NCI-H146 treated with DMSO at 0.1 percent for 48 hours (cell line): Measurements from ENCODE around the gene PLA2G4D.
A peak's percentile ranks its signal among the peaks of the same experiment; 100 is the strongest.

ENCODE experiments used
- DNase-seq: peaks from one replicate; lab custom pipeline; 2025; ENCODE audit not compliant: unreplicated experiment; lab: John Stamatoyannopoulos, UW

The PLA2G4D gene

DNA sequence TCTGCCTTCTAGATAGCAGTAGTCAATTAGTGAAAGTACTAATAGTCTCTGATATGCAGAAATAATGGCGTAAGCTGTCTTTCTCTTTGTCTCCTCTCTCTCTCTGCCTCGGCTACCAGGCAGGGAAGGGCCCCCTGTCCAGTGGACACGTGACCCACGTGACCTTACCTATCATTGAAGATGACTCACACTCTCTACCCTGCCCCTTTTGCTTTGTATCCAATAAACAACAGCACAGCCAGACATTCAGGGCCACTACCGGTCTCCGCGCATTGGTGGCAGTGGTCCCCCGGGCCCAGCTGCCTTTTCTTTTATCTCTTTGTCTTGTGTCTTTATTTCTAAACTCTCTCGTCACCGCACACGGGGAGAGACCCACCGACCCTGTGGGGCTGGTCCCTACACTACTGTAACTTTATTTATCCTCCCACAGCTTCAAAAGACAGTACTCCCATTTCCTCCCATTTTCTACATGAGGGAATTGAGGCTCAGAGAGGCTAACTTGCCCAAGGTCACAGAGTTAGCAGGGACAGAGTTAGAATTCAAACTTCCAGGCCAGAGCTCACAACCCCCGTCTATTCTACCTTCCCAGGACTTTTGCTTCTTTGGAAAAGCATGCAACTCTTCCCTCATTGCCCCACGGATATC lies 2.5 kb downstream of the PLA2G4D start:
- peak; percentile 7 for DNase-seq

DNA sequence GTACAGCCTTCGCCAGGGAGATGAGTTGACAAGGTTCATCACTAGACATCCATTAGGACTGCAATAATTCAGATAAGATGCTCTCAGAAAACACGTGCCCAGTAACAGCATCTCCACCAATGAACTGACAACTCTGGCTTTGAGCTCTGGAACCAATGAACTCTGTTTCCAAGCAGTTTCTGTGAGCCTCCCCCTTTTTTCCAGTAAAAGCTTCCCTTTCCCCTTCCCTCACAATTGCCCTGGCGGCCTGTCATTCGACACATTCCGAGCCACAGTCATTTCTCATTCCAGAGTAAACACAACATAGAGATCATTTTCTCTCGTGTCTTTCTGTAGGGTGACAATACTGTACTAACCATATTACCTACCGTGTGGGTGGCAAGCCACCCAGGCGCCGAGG lies 3.6 kb downstream of the PLA2G4D start:
- no peak for DNase-seq

DNA sequence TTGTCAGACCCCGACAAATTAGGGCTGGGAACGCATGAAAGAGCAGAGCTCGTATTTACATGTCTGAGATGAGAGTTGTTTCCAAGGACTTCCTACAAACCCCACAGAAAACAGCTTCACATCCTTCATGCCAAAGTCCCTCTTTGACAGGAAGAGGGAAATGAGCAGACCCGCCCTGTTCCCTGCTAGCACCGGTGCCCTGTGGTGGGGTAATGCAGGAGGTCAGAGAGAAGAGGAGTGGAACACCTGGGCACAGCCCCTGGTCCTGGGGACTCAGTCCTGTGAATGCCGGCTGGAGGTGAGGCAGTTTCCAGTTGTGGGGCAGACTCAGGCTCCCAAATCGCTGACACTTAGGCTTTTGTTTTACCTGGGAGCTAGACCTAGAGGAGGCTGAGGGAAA lies 4.0 kb downstream of the PLA2G4D start:
- DNase-seq, result no peak

DNA sequence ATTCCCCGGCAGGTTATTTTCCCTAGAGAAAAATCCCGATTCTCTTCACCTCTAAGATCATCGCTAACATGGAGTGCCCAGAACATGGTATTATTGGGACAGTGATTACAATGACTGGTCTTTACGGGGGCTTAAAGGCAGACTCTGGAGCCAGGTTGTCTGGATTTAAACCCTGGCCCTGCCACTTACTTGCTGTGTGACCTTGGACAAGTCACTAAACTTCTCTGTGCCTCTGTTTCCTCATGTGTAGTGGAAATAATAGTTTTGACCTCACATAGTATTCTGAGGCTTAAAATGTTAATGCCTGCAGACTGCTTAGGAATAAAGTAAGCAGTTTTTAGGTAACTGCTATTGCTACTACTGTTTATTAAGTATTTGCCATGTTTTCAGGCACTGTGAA lies 4.4 kb downstream of the PLA2G4D start:
- no peak for DNase-seq

DNA sequence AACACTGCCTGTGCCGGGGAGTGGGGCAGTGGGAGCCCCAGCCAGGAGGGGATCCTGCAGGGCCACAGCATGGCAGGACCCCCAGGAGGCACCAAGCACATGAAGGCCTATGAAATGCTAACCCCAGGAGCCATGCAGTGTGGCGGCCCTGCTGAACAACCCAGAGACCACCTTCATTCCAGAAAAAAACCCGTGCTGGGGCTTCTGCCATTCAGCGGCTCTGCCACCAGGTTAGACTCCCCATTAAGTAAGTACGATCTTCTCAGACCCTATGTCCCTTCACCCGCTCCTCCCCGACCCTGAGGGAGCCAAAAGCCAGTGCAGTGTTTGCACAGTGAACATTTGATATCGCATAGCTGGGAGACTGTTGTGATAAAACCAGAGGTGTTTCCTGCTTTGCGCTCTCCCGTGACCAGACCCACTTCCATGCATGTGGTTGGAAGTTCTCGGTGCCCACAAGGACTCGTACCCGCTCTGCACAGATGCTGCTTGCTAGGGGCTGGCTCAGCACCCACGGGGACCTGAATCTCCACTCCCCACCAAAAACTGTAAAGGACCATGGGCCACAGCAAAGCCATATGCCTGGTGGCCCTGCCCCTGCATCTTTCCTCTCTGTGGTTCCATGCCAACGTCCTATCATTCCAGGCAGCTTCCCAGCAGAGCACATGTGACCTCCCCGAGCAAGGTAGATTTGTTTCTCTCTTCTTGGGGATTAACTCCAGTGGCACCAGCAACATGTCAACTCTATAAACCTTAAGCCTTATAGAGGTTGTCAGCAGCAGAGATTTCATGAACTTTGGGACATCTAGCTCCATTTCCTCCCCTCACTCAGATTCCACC lies 5.3 kb downstream of the PLA2G4D start:
- no peak for DNase-seq

DNA sequence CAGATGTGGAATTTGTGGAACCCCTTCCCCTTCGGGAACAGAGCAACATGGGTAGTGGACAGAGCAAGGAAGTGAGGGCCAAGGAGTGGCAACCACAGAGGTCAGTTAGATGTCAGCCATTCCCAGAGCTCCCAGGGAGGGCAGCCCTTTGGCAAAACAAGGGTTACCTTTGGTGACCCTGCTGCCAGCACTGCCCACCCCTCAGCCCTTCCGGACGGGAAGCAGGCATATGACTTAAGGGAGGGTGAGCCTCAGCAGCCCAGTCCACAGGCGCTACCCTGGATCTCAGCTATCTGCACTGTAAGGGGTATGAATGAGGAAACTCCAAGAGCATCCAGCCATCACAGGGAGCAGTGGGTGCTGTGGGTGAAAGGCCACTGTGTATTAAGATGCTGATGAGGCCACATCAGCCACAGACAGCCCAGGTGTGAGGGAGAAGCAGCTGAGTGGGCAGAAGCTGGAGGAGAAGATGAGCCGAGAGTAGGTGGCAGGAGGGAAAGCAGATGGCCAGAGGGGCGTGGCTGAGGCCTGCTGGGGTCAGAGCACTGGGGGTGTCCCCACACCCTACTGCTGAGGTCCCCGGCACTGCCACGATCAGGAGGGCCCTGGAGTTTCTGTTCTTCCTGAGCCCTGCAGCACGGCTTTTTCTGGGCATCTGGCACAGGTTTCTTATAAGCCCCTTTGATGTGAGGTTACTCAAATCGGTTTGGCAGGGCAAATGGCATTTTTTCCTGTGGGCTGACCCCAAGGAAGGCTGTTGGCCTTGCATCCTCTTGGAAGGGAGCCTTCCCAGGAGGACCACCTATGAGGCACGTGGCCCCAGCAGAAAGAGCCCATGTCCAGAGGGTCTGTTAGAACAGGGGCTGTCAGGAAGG lies 6.2 kb downstream of the PLA2G4D start:
- no peak for DNase-seq

DNA sequence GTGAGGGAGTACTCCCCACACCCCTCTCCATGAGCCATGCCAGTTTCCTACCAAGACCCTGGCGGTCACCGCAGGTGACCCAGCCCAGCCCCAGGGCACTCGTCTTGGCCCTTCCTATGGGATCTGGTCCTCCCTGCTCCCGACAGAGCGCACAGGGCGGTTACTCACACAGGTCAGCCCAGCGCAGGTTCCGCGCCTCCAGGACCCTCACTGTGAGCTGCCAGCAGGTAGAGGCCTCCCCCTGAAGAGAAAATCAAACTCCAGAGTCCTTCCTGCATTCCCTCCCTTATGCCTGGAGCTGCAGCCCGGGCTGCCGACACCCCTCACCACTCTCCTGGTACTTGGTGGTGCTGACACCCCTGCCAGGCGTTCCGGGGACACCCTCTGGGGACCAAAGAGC lies 6.9 kb downstream of the PLA2G4D start:
- DNase-seq, result no peak

DNA sequence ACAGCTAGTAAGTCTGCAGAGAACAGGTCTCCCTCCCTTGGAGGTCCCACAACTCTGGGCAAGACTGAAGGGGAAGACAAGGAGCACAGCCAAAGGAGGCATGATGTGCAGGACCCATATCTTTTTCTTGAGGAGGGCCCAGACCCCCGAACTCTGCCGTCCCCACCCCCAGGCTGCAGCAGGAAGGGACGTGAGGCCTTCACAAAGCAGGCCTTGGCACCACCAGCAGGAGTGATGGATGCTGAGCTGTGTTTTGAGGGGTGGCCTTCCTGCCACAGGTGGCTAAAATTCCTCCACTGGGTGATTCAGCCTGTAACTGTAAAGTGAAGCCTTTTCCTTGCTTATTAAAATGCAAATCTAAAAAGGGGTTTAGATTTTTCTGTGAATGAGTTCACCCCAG lies 8.6 kb downstream of the PLA2G4D start:
- no peak for DNase-seq

DNA sequence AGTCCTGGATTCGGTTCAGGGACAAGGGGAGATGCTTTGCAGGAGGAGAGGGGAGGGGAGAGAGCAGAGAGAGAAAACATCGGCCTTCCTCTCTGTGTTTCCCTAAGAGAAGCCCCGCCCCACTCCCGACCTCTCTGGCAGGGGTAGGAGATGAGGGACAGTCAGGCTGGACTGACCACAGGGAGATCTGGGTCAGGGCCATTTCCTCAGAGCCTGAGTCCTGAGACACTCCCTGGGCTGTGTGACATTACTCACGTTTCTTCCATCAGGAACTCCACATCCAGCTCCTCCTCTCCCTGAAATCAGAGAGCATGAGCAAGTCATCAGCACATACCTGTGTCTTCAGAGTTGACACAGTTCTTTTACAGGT lies 9.1 kb downstream of the PLA2G4D start:
- no peak for DNase-seq

DNA sequence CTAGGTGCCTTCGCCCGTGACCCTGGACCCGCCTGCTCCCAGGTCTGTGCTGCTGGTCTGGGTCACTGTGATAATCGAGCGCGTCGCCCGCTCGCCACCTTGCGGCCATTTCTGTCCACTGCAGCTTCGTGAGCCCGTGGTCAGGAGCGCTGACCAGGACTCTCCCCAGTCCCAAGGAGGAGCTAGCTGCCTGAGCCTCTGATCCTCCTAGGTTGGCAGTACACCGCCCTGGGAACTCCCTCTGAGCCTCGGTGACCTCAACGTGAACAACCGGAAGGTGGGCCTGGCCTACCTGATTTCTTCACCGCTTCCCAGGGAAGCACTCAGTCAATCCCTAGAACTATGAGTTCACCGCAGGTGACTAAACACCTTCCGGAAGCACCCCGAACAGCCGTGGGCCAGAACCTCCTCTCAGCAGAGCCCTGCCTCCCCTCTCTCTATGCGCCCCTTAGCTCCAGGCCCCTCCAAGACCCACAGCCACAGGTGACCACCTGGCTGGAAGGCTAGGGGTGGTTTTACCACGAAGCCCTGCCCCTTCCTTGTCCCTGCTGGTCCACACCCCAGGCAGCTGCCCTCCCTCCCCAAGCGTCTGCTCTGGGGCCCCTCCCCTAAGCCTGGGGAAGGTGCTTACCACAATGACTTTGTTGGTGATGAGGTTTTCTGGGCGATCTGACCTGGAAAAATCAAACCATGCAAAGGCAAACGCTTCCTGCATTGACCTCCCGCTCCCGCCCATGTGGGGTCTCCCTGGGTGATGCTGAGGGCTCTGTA lies 9.7 kb downstream of the PLA2G4D start:
- peak; percentile 5 for DNase-seq

DNA sequence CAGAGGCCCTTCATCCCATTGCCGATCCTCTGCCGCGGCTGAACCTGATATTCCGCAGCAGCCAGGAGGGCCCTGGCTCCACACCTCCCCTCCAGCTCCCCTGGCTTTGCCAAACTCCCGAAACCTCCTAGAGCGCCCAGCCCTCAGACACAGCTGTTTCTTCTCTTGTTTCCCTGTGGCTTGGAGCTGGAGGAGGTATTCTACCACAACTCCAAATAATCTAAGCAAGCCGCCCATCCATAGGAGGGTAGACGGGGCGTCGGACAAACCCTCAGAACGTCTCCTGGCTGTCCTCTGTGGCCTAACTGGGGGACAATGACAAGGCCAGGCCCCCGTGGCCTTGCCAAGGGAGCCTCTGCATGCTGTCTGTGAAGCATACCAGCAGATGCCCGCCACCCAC lies 10.4 kb downstream of the PLA2G4D start:
- DNase-seq, result no peak

DNA sequence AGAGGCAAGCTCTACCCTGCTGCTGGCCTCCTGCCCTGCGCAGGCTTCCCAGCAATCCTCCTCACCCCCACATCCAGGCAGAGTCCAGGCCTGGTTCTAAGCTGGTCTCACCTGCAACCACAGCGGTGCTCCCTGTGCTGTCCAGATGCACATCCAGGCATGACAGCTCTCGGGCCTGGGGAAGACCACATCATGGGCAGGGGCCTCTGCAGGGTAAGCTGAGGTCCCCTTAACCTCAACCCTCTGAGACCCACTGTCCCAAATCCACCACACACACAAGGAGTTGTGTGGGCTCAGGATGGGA lies 10.8 kb downstream of the PLA2G4D start:
- DNase-seq, result no peak

DNA sequence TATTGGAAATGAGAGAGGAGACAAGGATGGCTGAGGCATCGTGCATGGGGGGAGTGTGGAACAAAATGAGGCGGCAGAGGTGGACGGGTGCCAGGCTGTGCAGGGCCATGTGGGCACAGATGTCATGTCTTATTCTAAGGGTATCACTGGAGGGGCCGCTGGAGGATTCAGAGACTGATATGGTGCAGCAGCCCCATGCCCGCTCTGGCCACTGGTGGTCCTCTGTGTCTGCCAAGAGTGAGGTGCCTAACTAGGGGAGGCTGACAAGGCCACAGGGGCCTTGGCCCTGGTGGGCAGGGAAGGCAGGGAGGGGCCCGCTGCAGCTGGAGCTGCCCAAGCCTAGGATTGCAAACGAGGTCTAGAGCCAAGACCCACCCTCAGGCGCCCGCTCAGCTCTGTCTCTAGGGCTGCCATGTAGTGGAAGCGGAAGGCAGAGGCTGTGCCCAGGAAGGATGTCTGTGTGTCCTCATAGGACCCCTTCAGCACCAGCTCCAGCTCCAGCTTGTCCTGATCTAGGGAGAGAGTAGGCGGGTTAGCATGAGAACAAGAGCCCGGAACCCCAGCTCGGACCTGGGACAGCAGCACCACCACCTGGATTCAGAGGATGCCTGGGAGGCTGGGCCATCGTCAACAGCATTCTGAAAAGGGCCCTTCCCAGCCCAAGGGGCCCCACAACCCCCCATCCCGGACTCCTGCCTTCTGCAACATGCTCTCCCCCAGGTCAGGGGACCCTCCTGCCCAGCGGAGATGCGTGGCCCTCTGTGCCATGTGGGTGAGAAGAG lies 11.3 kb downstream of the PLA2G4D start:
- DNase-seq, result no peak

DNA sequence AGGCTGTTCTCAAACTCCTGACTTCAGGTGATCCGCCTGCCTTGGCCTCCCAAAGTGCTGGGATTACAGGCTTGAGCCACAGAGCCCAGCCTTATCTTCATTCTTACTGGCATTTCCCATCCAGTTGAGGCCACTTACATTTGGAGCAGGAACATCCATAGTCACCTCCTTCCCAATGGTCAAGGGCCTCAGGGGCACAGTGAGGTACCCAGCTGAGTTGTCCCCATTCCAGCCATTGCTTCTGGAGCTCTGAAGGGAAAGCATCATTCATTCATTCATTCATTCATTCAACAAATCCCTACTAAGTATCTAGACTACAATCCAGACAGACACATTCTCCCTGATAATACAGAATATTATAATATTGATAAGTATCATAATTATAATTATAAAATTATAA lies 12.2 kb downstream of the PLA2G4D start:
- DNase-seq, result no peak

DNA sequence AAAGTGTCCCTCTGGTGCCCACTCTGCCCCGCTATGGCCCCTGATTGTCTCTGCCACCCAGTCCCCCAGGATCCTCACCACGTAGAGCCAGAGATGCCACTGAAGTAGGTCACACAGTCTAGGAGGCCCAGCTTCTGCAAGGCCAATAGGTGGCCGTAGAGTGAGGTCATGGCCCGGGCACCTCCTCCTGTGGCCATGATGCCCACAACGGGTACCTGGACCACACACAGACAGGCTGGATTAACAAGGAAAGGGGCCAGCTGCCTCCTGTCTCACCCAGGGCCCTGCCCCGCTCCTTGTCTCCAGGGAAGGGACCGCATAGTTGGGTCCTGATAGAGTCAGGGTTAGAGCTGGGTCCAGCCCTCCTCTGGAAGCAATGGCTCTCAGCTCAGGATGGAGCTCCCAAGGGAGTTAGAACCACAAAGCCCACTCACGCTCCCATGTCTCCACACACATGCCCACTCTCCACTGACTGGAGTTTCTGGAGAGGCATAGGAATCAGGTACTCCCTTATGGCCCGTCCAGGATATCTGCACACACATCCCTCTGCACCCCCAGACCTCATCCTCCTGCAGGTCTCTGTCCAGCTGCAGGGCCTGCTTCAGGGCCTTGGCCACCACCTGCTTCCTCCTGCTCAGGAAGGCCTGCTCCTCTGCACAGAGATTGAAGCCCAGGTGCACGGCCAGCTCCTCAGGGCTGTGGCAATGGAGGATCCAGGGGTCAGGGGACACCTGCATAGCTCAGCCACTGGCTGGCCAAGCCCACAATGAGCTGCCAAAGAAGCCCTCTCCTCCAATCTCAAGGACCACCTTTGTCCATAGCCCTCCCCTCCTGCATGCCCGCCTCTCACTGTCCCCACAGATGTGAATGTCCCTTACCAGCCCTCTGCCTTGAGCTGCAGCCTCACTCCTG lies 13.2 kb downstream of the PLA2G4D start:
- DNase-seq, result no peak

DNA sequence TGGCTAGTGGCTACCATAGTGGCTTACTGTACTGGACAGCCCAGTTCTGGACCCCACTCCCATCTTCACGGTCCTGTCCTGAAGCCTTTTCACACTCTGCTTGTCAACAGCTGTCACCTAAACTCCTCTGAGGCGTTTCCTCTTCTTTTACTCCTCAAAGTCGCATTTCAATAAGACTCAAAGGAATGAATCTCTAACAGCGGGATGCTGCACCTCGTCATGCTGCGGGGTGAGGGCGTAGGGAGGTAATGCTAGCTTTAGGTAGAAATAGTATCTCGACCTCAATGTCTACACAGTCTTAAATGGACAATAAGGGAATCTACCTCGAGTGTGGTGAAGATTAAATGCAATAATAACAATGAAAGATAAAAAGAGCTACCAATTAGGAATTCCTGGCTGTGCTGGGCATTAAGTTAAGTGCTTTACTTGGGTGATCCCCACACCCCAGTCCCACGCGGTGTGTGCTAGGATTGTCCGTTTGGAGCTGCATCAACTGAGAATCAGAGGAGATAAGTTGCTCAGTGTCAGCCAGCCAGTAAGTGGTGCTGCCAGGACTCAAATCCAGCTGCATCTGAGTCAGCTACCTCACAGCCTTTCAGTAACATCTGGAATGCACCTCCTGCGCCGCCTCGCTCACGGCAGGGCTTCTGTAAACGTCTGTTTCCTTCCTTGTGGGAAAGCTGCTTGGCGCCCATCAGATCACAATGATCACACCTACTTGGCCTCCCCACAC lies 14.0 kb downstream of the PLA2G4D start:
- DNase-seq, result no peak

DNA sequence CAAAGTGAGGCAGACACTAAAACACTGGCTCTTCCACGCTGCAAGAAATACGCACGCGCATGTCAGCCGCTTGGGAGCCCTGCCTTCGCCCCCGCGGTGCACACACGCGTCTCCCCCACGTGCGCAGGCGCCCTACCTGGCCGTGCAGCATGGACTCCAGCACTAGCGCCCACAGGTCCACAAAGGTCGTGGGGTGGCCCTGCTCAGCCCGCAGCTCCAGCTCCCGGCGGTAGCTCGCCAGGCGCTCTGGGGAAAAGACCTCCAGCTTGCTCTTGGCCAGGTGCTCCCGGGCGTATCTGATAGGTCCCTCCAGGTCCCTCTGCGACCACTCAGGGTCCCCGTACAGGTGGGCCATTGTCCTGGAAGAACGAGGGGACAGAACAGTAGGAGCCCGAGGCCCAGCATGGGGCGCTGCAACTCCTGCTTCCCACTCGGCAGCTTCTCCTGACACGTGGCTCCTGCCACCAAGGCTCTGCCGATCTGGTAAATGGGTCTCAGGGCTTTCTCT lies 14.9 kb downstream of the PLA2G4D start:
- DNase-seq, result no peak

DNA sequence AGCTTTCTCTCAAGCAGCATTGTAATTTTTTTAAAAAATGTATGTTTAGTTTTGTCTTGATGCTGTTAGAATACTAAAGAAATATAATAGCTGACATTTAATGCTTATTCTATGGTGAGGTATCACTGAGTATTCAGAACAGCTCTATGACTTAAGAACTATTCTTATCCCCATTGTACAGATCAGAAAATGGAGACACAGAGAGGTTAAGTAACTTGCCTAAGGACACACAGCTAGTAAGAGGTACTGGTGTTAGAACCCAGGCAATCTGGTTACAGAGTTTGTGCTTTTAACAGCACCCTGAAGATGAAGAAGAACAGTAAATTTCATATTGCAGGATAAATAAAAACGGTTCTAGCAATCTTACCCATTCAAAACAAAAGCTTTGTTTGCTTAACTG lies 15.5 kb downstream of the PLA2G4D start:
- DNase-seq, result no peak

DNA sequence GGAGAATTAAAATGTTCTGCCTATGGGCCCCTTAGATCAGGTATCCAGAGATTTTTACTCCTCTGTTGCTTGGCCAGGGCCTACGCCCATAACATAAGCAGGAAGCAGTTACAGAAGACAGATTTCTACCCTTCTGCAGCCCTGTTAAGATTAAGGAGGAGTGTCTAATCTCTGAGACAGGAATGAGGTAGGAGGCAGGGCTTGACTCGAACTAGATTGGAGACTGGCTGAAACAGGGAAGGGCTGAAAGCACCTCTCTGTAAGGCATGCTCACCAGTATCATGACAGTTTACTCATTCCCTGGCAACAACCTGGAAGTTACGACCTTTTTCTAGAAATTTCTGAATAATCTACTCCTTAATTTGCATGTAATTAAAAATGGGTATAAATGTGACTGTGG lies 16.7 kb downstream of the PLA2G4D start:
- no peak for DNase-seq
